Cardiac septum (tissue), 1 donor: ENCODE data around the gene ADGRA1. TPM values are rescaled to one million over a fixed set of nuclear protein-coding genes. Genes with fewer than 3 reads are reported as not detected.

Source experiments
- DNase-seq: peaks from one replicate; pipeline ENCODE4 v3.0.0-alpha.2; 2020; ENCODE audit warnings: low spot score
- intact Hi-C: fragments of 100-400 bp; cut with DNase I; formaldehyde crosslinking; loops from one replicate; pipeline ENCODE4 v1.14.0; 2022
- long read RNA-seq: library from polyadenylated mRNA; unstranded; transcript quantifications from one replicate; pipeline ENCODE4 v2.0.0, GENCODE V29; 2021
- total RNA-seq: library from RNA; stranded (reverse); fragmentation: NEBNext Ultra II Directional; extraction: Animal tissue kit (Norgen Biotek cat#: 25700); gene quantifications from one replicate; pipeline ENCODE4 v1.2.1, GENCODE V29; 2021
- donor health status: DM: no; HTN: no; CAD: no.

Gene ADGRA1, protein sequence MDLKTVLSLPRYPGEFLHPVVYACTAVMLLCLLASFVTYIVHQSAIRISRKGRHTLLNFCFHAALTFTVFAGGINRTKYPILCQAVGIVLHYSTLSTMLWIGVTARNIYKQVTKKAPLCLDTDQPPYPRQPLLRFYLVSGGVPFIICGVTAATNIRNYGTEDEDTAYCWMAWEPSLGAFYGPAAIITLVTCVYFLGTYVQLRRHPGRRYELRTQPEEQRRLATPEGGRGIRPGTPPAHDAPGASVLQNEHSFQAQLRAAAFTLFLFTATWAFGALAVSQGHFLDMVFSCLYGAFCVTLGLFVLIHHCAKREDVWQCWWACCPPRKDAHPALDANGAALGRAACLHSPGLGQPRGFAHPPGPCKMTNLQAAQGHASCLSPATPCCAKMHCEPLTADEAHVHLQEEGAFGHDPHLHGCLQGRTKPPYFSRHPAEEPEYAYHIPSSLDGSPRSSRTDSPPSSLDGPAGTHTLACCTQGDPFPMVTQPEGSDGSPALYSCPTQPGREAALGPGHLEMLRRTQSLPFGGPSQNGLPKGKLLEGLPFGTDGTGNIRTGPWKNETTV
- total RNA-seq, result 0.19 TPM
- long read RNA-seq, partial matches to known transcripts, result 0 of 1 reads
- long read RNA-seq, other reads (novel, unspliced or antisense), result 1 of 1 reads

DNA sequence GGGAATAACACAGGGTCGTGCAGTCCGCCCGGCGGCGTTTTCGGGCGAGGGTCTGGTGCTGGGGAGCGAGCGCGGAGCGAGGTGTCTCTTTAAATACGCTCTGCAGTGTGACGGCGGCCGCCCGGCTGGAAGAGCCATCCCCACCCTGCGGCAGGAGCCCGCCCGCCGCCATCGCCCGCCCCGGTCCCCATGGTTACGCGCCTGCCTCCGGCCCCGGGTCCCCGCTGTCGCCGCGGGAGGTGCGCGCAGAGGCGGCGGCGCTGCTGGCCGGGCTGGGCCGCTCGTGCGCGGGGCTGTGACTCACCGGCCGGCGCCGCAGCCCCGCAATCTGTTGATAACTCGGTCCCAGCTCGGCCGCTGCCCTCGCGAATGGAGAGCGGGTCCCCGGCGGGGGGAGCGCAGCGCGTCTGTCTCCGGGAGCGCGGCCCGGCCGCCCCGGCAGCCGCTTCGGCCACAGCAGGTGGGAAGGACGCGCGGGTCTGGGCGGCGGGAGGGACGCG, at the start of gene ADGRA1:
ADGRA1 (plus strand) TSS at position 246 of the 500 bp plus-strand sequence. CDS start 986 bp downstream, outside the sequence.
- intact Hi-C loops, result no loop called here

DNA sequence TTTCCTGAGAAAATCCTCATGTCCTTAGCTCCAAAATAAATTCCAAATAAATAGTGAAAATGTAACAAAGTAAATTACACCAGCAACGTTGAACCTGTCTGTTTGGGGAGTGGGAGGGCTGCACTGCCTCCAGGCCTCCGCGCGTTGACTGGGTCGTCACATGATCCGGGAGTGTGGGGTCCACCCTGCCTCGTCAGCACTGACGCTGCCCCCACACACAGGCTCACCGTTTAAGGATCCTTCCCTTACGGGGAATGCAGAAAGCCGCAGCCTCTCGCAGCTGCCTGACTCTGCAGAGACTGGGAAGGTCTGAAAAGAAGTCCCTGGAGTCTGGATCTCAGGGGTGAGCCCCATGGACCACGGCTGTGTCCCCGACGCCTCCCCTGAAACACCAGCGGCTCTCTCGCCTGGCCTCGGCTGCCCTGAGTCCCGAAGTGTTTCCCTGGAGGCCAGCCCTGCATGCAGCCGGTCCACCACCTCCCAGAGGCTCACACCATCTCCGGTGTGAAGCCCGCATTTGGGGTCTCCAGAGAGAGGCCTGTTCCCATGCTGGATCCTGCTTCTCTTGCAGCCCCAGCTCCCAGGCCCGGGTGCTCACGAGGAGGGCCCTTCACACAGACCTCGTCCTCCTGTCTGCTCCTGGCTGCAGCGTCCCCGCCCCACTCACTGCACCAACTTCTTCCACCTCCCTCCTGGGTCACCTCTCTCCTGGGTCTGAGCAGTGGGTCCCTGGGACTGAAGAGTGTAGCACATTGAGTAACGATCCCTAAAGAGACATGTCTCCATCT, 49.5 kb upstream of the ADGRA1 start:
- intact Hi-C loops, result no loop called here

More for the DNA sequence above, at the start of gene ADGRA1:
- DNase-seq, result no peak

DNA sequence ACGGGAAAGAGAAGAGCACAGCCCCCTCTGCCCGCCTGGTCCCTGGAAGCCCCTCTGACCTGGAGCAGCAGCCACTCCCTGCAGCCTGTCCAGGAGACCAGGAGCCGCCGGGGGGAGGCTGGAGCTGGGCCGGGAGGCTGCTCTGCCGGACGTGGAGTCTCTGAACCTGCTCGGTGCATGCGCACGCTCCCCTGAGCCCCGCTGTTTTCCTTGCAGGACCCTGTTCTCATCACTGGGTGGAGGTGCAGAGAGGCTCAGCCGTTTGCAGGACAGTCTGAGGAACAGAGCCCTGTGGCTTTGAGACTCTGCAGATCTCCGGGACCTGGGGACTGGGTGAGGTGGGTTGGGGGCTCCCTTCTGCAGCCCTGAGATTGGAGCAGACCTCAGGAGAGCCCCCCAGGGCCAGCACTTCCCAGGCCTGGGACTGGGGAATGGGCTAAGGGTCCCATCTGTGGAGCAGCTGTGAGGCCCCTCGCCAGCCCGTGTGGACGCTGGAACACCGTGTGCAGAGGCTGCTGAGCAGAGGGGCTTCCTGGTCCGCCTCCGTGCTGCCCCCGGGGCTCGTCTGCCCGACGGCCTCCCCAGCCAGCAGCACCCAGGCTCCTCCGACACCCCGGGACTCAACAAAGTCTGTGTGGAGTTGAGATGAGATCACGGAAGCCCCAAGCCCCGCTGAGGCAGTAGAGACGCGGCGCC, 48.5 kb upstream of the ADGRA1 start:
- no peak for DNase-seq
- intact Hi-C loops, result no loop called here

More for the DNA sequence above, 49.5 kb upstream of the ADGRA1 start:
- no peak for DNase-seq

DNA sequence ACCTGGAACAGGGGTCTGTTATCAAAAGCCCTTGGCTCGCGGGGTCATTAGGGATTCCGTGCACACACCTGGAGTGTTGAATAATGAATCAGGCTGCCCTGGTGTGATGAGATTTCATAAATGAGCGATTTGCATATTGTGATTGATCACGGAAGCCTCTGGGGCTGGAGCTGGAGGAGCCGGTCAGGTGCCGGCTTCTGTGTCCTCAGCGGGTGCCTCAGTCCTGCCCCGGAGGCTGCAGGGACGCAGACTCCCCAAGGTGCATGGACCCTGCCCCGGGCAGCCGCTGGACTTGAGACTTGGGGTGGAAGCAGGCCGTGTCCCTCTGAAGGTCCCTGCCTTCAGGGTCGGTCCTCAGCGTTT, 47.9 kb upstream of the ADGRA1 start:
- intact Hi-C loops, result no loop called here
- DNase-seq, result no peak

DNA sequence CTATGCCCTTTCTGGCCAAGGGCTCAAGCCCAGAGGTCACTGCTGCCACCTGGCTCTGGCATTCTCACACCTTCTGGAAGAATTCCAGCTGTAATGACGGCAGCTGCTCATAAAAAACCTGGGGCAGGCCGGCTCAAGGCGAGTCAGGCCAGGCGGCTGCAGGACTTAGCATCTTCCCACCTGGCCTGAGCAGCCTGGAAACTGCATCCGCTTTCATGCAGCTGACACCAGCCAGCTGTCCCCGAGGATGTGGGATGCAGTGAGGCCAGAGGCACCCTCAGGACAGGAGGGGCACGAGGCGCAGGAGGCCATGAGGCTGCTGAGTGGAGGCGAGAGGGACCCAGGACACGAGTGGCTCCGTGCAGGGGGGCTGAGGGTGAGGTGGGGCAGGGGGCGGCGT, 47.5 kb upstream of the ADGRA1 start:
- no peak for DNase-seq
- intact Hi-C loops, result no loop called here

DNA sequence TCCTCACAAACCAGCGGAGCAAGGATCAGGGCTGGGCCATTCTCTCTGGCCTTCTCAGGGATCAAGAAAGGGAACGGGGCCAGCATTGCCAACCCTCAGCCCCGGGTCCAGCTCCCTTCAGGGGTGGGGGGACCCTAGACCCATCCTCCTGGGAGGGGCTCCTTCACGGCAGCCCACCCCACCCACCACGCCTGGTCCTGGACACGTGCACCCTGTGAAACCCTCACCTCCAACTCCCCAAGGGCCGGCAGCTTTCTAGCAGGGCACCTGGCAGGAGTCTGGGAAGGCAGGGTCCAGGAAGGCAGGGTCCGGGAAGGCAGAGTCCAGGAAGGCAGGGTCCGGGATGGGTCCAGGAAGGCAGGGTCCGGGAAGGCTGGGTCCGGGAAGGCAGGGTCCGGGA, 46.6 kb upstream of the ADGRA1 start:
- DNase-seq, result no peak
- intact Hi-C loops, result no loop called here

DNA sequence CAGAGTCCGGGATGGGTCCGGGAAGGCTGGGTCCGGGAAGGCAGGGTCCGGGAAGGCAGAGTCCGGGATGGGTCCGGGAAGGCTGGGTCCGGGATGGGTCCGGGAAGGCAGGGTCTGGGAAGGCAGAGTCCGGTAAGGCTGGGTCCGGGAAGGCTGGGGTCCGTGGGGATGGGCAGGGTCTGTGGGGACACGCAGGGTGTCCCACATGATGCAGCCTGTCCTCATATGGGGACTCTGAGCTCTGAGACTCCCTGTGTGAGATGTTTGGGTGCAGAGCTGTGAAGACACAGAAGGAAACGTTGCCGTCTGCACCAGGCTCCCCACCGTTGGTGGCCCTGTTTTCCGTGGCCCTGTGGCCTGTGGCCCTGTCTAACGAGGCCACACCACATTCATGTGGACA, 45.7 kb upstream of the ADGRA1 start:
- intact Hi-C loops, result no loop called here
- no peak for DNase-seq

DNA sequence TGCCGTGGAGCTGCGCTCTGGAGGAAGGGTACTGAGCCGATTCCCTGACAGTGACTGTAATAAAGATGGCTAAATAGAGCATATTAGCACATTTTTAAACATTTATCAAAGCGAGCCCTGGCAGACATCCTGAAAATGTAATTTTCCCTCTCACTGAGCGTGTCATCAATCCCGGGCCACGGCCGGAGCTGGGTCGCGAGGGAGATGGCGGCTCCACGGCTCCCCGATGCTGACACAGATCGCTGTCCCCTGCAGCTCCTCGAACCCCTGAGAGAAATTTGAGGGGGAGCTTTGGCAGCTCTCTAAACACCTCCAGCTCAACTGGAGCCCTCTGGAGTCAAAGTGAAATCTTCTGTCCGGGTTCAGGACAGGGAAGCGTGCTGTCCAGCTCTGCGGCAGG, 44.9 kb upstream of the ADGRA1 start:
- intact Hi-C loops, result no loop called here
- DNase-seq, result no peak

DNA sequence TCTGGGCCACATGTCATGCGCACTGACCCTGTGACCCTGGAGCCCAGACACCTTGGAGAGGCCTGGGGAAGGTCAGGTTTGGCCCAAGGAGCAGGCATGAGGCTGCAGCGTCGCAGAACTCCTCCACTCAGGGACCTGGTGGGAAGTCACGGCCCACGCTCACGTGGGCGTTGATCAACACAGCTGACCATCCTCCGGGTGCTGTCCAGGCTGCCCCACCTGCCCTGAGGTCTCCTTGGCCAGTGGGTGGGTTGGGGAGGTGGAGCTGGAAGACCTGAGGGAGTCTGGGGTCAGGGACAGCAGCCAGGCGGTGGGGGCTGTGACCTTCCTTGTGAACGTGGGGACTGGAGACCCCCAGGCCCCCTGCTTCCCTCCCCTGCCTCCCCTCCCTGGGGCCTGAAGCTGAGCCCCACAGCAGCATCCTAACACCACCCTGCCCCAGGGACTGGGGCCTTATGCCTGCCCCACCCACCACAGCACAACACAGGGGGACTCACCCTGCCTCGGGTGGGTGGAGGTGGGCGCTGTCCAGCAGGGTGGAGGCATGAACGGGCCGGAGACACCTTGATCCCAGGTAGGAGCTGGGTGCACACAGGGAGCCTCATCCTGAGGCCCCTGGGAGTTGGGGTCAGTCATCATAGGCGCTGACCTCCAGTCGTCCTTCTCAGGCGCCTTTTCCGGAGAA, 44.0 kb upstream of the ADGRA1 start:
- intact Hi-C loops, result no loop called here

DNA sequence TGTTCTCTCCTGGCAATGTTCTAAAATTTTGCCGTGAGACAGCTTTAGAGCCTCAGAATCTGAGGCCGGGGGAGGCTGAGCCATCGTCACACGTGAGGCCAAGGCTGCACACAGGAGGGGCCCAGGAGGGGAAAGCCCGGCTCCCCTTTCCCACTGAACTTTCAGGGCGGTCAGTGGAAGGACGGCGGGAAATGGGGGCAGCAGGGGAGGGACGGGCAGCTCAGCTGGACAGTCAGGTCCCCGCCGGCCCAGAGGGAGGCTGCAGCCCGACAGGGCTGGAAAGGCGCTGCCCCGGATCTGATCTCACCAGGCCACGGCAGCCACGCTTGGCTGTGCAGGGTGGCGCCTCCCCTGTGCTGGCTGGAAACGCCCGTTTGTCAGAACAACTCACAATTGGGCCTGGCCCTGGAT, 43.3 kb upstream of the ADGRA1 start:
- no peak for DNase-seq
- intact Hi-C loops, result no loop called here

More for the DNA sequence above, 44.0 kb upstream of the ADGRA1 start:
- no peak for DNase-seq

DNA sequence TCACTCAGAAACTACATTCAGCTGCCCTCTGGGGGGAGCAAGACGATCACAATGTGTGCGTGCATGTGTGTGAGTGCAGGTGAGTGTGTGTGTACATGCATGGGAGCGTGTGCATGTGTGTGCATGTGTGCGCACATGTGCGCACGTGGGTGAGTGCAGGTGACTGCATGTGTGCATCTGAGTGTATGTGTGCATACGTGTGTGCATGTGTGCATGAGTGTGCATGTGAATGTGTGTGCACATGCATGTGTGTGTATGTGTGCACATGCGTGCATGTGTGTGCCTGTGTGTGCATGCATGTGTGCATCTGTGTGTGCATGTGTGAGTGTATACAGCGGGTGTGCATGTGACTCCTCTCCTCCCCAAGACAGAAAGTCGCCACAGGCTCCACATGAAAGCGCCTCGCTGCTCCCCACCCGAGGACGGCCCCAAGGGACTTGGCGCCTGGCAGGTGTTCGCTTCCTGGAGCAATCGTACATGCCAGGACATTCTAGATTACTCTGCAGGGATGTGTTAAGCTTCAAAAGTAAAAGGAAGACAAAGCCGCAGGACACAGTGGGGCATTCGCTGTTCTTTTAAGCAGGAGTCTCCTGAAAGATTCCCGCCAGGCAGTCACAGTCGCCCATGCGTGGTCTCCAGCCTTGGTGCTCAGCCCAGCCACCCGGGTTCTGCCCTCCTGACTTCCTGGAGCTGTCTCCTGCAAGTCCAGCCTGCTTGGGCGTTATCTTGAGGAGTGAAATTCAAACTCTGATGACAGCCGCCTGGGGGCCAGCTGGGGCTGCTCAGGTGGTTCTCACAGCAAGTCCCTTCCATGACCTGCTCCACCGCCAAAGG, 42.0 kb upstream of the ADGRA1 start:
- DNase-seq, result no peak
- intact Hi-C loops, result no loop called here

DNA sequence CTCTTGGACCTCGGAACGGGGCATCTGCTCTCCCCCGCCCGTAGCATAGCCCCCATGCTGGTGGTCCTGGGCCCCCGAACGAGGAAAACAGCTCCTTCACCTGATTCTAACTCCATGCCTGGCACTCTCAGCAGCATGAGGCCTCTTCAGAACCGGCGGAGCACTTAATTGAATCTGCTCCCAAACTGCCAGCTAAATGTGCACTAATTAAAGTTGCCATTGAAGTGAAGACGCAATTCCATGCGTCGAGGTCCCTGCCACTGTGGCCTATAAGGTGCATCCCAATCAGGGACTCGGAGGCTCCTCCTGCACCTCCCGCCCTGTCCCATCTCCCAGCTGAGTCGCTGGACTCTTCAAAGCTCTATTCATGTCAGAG, 41.3 kb upstream of the ADGRA1 start:
- no peak for DNase-seq
- intact Hi-C loops, result no loop called here

DNA sequence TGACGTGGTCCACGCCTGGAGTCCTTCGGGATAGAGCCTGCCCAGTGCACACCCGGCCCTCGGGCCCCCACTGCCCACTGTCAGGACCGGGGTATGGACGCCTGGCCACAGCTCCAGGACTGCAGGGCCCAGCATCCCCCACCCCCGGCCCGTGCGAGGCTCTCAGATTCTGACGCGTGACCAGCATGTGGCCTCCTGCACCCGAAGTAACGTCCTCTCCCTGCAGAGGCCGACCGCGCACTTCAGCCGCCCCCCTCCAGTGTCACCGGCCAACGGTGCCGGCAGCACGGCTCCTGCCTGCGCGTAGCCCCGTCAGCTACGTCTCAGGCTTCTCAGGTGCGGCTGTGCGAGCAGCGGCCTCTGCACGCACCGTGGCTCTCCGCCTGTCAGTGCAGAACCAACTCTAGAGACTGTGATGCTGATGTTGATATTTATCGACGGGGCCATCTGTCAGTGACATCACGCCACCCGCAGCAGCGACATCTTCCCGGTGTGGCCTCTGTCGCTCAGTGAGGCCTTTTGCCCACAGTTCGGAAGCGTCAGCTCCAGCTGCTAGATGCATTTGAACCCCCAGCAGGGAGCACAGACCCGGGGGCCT, 40.1 kb upstream of the ADGRA1 start:
- no peak for DNase-seq
- intact Hi-C loops, result no loop called here

DNA sequence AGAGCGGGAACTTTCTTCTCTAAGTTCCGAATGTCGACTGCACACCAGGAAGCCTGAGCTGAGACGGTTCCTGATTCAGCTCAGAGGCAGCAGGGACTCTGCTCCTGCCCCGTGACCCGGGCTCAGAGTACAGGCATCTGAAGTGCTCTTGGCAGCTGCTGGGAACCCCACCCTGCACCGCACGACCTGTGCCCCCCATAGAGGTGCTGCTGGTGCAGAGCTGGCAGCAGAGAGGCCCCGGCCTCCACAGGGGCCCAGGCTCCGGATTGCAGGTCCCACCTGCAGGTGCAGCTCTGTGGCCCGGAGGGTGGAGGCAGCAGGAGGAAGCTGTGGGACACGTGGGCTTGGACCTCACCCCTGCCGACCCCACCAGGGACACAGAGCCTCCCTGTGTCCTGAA, 39.5 kb upstream of the ADGRA1 start:
- DNase-seq, result no peak
- intact Hi-C loops, result no loop called here

DNA sequence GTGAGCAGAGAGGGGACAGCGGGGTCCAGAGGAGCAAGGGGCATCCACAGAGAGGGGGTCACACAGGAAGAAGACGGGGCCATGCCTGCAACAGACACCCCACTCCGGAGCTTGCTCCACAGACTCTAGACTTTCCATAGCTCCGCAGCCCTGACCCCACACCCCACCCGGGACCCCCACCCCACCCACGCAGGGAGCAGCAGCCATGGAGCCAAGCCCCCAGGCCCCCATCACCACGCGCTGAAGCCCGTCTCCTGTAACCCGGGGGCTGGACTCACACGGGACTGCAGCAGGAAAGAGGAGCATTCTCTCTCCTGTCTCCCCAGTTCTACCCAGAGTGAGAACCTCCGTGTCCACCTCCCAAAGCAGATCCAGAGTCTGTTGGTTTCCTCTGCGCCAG, 38.8 kb upstream of the ADGRA1 start:
- no peak for DNase-seq
- intact Hi-C loops, result no loop called here

DNA sequence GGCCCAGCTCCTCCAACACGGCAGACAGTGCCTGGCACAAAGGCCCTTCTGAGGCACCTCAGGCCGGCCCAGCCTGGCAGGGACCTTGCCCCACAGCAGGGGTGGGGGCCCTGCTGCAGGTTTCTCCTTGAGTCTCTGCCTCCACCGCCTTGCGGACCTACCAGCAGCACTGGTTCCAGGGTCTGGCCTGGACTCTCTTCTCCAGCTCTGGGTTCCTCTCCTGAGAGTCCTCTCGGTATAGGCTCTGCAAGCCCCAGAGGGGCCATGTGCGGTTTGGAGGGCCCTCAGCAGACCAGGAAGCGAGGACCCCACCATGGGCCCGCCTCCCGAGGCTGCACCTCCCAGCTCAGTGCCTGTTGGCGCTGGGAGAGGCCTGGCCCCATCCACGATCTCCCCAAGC, 38.1 kb upstream of the ADGRA1 start:
- no peak for DNase-seq
- intact Hi-C loops, result no loop called here

DNA sequence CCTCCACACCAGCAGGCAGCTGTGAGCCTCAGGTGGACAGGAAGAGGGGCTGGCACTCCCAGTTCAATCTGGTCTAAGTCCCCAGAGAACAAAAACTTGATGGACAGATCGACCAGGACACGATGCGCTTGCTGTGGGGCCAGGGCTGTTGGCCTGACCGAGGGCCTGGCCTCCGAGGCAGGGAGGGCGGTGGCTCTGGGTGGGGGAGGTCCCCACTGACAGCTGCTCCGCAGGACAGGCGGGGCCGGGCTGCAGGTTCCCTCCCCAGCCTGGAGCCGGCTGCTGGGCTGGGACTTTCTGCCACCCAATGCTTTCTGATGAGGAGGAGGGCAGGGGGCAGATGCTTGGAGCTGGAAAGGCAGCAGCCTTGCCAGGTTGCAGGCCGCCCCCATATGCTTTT, 37.4 kb upstream of the ADGRA1 start:
- intact Hi-C loops, result no loop called here
- no peak for DNase-seq

DNA sequence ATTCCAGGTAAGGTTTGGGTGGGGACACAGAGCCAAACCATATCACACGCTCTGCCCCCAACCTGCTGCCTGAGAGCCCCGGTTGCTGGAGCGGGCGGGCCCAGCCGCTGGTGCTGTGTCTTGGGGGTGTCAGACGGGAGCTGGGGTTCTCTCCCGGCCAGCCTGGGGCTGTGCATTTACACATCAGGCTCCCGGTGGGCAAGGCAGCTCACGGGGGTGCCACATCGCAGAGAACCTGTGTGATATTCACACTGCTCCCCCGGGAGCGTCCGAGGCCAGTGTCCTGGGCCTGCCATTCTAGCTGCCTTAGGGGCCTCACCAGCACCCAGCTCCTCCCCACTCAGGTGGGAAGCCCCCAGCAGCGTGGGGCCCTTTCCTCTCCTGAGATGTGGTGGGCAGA, 35.6 kb upstream of the ADGRA1 start:
- no peak for DNase-seq
- intact Hi-C loops, result no loop called here
